NCI-H2196 treated with DMSO at 0.1 percent for 48 hours (cell line): ENCODE results near the gene MYZAP.
A peak's percentile ranks its signal among the peaks of the same experiment; 100 is the strongest.
"Not testable (repeated sequence)": the region's sequence is repeated elsewhere in the genome, so short reads cannot be mapped to it uniquely, and the experiment has no call there.

Source experiments
- DNase-seq: peaks from one replicate; lab custom pipeline; 2025; ENCODE audit not compliant: unreplicated experiment; lab: John Stamatoyannopoulos, UW

MYZAP gene

DNA sequence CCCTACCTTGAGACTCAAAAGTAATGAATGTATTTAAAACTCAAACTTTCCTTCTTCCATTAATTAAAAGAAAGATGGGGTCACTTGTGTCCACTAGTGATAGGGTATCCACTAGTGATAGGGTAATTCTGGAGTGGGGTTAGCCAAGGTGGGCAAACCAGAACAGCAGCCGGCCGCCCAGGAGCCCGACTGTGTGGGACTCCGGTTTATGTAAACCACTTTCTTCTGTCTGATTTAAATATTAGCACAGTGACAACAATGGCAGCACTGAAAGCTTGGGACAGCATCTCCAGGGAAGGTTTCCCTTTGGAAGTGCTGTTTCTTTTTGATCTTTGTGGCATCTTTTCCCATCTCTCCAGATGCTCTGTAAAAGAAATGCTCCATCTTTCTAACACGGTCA is 722 bp downstream of the MYZAP start:
- DNase-seq = no peak

DNA sequence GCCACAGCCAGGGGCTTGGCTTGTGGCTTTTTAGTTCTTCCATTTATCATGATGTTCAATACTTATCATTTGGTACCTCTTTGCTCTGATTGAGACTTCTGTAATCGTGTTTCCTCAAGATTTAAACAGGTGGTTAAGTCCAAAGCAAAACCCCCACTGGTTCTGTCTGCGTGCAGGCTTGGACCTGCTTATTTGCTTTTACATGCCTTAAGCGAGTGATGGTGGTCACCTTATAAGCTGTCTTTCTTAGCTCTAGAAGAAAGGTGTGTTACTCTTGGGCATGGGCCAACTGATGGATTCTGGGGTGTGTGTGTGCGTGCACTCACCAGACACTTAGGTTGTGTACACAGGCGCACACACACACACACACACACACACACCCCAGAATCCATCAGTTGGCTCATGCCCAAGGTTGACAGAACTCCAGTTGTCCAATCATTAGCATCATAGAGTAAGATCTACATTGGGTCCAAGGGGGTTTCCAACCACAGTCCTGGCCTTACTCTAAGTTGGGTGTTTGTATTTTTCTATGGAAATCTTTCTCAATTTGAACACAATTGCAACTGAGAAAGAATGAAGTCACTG is 1.2 kb downstream of the MYZAP start:
- no peak for DNase-seq

DNA sequence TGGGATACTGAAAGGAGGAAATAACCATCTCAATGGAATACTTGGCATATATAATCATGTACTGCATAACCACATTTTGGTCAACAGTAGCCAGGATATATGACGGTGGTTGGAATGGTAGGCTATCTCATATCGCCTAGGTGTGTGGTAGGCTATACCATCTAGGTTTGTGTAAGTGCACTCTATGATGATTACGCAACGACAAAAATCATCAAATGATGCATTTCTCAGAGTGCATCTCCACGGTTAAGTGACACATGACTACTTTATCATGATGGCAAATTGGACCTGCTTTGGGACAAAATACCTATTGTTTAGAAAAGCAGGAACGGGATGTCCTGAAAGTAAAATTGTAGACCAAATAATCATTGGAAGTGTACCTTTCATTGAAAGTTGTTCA is 2.8 kb downstream of the MYZAP start:
- DNase-seq = no peak

DNA sequence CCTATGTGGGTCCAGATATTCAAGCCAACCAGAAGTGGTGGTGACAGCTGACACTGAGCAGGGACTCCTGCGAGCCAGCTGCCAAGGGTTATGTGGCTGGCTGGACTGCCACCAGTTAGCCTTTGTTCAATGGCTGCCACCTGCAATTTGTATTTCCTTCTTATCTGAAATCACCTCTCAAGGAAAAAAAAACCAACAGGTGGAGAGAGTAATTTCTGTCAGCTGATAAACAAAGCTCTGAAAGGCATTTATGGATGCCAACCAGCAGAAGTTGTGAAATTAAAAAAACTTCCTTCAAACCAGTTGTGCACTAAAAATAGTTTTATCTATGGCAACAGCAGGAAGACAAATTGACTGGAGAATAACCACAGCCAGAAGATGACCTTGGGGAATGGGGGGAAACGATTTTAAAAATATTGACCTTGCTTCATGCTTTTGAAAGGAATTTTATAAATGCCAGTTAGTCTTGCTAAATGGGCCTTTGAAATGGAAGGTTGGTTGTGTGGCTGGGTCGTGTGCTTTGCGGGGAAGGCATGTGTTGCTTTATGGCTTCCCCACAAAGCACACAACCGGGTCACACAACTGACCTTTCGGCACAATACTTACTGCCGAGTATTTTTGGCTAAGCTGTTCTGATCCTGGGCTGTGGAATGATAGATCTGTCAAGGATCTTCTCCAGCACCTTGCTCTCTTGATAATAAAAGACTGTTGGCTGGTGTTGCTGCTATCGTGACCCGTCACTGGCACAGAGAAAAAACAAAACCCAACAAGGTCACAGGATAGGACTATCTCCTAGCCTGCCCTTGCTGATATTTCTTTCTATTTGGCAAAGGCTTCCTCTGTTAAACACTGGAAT is 3.5 kb downstream of the MYZAP start:
- DNase-seq = peak; percentile 3

DNA sequence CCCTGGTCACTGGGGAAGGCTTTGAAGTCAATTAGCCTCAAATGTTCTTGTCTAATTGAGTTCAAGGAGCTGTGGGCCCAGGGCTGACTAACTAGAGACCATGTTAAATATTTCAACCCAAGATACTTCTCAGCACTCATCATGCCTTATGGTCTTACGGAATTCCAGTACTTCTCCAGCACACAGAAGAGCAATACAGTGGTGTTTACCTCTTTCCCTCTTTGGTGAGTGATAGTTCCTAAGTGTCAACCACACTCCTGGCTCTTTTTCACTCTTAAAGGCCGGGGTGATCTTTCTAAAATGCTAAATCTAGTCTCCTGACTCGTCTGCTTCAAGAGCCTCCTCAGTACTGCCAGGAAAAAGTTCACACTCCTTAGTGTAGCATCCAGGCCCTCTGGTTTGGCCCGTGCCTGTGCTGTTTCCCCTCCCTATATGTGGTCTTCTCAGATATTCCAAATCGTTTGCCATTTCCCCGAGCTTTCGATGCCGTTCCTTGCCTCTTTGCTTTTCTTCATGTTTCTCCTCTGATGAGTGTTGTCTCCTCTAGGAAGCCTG is 4.7 kb downstream of the MYZAP start:
- no peak for DNase-seq

DNA sequence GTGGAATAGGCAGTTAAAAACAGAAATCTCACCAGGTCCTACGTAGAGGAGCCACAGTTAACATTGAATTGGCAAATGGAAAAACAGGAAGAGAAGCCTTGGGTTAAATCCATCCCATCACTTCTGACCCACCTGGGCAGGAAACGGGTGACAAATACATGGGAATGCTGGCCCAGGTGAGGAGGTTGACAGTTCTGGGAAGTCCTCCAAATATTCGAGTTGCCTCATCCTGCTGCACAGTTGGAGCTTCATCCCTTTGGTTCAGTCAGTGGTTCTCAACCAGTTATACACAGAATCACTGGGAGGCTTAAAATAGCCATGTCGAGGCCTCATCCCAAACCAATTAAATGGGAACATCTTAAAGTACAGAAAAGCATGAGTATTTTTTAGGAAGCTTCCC is 5.3 kb downstream of the MYZAP start:
- no peak for DNase-seq

DNA sequence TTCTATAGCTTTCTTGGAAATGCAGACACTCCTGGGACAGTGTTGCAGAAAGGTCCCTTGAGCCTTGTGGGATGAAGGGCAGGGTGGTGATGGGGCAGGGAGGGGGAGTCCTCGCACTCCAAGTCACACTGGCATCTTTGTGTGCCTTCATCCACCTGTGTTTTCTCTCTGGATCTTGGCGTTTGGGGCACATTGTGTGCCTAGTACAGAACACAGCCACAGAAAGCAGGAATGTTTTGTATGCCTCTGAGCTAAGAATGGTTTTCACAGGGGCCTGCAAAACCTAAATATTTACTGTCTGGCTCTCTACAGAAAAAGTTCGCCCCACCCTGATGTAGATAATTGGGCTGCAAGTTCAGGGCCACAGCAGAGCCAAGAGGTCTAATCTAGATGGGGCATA is 5.7 kb downstream of the MYZAP start:
- no peak for DNase-seq

DNA sequence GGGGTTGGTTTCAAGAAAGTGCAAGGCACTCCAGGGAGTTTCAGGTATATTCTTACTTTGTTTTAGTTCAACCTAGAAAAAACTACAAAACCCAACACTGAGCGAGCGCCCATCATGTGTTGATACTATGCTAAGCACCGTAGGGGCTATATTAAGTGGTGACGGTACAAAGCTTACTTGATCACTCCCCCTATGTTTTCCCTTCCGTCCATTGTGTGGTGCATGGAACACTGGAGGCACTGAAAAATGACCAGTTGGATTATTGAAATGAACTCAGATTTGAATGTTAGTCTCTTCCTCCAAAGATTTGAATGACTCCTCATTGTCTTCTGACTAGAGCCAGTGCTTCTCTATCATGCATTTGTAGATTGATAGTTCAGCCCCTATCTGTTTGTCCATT is 6.6 kb downstream of the MYZAP start:
- DNase-seq = no peak

DNA sequence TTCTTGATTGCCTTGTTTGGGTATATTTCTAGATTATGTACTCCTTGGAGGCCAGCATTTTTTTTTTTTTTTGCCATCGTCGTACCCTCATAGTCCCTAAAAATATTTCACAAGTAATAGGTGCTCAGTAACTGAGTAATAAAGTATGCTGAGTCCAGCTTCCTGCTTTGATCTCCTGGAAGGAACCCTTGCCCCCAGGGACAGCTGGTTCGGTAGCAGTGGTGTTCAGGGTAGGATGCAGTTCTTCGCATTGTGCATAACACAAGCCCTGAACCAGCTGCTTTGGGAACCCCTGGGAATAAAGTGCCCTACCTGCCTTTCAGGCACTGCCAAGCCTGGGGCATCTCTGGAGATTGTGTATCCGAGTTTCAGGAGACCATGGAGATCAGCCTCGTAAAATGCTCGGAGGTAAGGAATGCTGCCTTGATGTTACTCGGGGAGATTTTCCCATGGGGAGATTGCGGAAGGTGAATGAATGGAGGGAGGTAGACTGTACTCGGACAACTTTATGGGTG is 7.6 kb downstream of the MYZAP start:
- DNase-seq = no peak

DNA sequence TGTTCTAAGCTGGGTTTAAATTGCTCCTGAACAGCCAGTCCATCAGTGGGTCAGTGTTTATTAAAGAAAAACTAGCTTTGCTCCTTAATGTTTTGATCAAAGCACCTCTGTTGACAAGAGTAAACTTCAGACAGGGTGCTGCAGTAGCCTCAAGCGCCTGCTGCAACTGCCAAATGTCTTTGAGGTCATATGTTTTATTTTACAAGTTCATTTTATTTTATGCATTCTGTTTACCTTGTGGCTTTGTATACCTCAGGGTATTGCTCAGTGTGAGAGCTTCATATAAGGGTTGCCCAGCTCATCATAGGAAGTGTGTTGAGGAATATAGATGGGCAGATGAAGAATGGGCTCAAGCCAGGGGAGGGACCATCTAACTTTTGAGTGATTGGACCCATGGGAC is 8.5 kb downstream of the MYZAP start:
- no peak for DNase-seq

DNA sequence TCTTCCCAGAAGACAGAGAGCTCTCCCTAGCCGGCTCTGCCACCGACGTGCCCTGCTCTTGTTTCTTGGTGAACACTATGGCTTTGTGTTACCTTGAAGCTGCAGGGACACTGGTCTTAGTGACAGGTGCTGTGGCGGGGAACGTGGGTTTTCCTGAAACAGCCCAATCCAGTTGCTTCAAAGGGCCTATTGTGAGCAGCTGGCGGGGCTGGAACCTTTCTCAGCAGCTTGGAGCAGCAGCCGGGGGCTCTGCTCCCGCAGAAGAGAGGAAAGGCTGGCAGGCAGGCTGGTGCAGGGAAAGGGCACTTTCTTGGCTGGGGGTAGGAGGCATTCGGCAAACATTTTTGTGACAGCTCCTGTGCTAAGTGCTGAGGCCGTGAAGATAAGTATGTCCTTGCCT is 12.8 kb downstream of the MYZAP start:
- no peak for DNase-seq

DNA sequence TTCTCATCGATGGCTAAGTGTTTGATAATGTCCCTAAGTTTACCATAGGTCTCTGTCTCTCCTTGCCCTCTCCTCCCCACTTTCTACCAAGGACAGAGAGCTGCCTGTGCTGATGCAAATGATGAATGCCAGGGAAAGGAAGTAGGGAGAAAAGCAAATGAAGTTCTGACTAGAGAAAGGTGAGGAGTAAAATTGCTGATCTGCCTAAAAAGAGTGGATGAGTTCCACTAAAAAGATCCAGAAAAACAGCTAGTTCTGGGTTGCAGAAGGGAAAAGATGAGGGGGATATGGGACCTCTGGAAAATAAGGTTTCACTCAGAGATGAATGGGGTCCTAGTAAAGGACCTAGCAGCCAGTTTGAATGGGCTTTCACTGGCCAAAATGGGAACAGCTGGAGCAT is 13.8 kb downstream of the MYZAP start:
- no peak for DNase-seq

DNA sequence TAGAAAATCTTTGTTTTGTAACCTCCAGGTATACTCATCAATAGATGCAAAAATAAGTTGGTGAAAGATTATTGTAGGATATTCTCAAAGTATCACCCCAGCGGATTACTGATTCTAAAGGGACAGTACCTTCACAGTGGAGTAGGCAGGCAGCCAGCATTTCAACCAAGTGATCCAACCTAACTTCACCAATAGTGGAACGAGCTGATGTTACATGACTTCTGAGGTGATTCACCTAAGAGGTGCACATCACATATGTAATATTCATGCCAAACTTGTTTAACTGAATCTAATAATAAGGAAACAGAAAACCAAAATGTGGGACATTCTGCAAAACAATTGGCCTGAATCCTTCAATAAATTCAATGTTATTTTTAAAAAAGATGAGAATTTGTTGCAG is 14.3 kb downstream of the MYZAP start:
- no peak for DNase-seq

DNA sequence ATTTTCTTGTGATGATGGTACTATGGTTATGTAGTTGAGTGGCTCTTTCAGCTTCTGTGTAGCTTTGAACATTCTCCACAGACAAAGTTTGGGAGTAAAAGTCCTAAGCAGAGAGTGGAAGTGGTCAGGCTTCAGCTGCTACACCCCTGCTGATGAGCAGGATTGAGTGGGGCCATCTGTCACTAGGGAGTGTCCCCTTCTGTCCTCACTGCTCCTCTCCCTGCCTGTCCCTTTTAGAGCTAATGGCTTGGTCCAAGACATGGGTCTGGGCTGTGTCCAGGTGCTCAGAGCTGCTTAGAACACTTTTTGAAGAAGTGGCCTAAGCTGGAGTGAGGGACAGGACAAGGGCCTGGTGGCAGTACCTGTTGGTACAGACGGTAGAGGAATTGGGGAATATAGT is 15.1 kb downstream of the MYZAP start:
- no peak for DNase-seq

DNA sequence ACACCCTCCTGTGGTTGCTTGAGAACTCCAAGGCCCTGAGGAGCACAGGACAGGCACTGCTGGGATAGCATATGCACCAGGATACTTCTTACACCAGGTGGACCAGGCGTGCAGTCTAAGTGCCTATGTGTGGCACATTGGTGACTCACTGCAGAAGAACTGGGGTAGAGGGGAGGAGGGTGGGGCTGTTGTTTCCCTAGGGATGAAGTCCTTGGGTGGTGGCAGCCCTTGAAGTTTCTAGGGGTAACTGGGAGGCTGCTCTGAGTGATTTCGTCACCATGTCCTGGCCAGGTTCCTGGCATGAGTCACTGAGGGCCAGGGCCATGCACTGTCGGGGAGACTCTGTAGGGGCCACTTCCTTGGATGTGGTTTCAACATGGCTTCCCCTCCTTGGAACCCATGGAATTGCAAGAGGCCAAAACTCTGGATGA is 15.9 kb downstream of the MYZAP start:
- DNase-seq = no peak

DNA sequence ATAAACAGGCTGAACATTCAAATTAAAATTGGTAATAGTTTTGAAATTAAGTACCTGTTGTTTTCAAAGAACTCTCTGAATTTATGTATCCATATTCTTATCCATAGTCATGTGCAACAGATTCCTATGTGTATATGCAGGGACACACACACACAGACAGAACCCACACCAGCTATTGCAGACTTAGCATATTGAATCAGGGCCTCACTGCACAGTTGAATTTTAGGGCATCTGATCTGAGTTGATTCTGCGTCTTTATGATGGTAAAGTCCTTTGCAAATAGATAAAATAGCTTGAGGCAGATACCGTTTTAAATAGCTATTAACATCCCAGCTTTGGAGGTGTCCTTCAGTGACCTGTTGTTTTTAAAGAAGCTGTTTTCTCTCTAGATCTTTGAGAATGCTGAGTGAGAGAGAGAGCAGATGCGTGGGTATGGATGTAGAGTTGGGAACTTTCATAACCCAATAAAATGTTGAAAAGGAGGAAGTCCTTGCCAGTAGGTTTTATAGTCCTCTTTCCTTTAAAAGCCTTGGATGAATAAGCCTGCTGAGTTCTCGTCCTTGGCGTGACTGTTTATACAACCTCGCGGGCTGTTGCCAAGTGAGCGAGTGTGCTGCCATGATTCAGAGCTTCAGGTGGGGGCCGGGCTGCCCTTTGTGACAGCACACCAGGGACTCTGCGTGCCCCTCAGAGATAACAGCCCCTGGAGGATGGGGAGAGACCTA is 18.3 kb downstream of the MYZAP start:
- no peak for DNase-seq

DNA sequence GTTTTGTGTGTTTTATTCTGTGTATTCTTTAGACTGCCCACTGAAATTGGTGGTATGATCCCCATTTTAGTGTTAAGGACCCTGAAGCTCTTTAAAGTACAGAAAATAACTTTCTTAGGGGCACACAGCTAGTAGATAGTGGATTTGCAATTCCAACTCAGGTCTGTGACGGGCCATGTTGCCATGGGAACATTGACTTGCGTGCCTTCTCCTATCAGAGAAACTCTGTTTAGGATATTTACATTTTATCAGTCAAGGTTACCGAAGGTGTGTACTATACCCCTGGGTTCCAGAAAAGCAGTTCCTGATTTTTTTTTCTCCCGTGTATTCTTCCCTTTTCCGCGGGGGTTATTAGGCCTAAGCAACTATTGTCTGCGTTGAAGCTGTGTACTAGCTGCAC is 19.4 kb downstream of the MYZAP start:
- DNase-seq = no peak

DNA sequence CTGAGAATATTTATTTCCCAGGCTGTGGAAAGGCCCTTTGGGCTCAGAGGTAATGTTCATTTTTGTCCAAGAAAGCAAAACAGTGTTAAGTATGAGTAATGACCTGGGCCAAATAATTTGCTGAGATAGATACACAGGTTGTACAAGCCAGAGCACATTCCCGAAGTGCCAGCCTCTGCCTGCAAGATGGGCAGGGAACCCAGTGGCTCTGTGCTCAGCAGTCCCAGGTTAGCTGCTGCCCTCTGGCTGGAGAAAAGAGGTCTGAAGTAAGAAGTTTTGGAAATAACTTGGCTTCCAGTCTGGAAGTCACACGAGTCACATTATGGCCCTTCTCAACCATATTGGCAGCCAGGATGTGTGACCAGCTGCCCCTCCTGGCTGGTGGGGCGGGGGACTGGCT is 20.2 kb downstream of the MYZAP start:
- no peak for DNase-seq

DNA sequence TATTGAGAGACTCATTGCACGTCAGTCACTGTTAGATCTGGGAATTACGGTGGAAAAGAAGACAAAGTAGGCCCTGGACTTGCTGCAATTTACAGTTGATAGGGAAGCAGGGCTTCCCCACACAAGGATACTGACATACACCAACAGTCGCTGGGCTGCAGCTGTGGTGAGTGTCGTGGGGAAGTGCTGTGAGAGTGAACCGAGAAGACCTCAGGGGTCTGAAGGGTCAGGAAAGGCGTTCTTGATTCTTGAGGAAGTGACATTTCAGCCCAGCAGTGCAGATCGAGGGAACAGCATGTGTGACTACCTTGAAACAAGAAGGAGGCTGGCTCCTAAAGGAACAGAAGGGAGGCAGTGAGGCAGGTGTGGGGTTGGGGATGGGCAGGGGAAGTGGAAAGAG is 22.5 kb downstream of the MYZAP start:
- no peak for DNase-seq

DNA sequence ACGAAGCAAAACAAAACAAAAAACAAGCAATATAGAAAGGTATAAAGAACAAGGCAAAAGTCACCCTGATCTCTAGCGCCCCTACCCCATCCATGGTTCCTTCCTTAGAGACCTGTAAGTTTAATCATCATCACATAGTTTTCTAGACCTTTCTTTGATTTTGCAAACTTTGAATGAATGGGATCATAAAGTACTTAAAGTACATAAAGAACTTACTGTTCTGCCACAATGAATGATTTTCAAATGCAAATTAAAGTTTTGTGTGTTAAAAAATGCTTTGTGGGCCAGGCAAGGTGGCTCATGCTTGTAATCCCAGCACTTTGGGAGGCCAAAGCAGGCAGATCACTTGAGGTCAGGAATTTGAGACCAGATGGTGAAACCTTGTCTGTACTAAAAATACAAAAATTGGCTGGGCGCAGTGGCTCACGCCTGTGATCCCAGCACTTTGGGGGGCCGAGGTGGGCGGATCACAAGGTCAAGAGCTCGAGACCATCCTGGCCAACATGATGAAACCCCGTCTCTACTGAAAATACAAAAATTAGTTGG is 24.3 kb downstream of the MYZAP start:
- DNase-seq = not testable (repeated sequence)

DNA sequence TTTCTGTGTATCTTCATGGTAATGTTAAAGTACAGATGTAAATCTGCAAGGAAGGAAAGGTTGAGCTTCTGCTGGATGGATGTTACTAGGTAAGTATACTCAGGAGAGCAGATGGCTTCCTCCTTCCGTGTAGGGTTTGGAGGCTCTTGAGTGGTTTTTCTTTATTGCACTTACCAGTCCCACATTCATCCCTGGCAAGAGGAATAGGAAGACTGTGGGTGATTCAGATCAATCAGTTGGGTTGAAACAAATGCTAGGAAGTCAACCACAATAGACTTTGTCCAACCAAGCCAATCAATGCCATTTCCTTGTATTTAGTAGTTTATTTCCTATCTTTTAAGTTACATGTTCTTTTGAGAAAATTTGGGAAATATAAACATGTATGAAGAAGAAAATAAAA is 26.6 kb downstream of the MYZAP start:
- no peak for DNase-seq
